Measurements from ENCODE around the gene BBS9. TPM values are rescaled to one million over a fixed set of nuclear protein-coding genes. Genes with fewer than 3 reads are reported as not detected.

BBS9 gene
- total and polyA plus RNA-seq, 11 donors = 7.4 to 29.3 (median 11.3) TPM

- Histone ChIP-seq H3K27me3 (no peaks in the 10 kb centered on the region), H3K27ac (no peak overlapping the region), H3K4me3 (no peak overlapping the region), H3K36me3 (no peaks in the 10 kb centered on the region), H3K9me3 (no peaks in the 10 kb centered on the region), H3K4me1 (peaks cover 0 to 10% (median 0%) of the 10 kb centered on the region in 12 donors)
- TF ChIP-seq POLR2A (IDR thresholded peaks at IDR 0.05) = no peak
- TF ChIP-seq, protein P1, sequence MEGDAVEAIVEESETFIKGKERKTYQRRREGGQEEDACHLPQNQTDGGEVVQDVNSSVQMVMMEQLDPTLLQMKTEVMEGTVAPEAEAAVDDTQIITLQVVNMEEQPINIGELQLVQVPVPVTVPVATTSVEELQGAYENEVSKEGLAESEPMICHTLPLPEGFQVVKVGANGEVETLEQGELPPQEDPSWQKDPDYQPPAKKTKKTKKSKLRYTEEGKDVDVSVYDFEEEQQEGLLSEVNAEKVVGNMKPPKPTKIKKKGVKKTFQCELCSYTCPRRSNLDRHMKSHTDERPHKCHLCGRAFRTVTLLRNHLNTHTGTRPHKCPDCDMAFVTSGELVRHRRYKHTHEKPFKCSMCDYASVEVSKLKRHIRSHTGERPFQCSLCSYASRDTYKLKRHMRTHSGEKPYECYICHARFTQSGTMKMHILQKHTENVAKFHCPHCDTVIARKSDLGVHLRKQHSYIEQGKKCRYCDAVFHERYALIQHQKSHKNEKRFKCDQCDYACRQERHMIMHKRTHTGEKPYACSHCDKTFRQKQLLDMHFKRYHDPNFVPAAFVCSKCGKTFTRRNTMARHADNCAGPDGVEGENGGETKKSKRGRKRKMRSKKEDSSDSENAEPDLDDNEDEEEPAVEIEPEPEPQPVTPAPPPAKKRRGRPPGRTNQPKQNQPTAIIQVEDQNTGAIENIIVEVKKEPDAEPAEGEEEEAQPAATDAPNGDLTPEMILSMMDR (IDR thresholded peaks at IDR 0.05) = no peak
- intact Hi-C loops (cut with DNase I) = no loop called here
- 71 to 78% (median 75%) methylated on average over 2 of the region's 2 CpGs for WGBS, 4 donors
- DNase-seq = no peak
- no peak for ATAC-seq
Observed at GRCh38 chr7:33237036-33237435, 107.7 kb downstream of the BBS9 start.

GRCh38 chr7:33243319-33243881, 114.0 kb downstream of the BBS9 start:
- H3K9me3 ChIP-seq = no peaks in the 10 kb centered on the region
- no peak for DNase-seq
- WGBS, 4 donors = 43 to 47% (median 44%) methylated on average over 2 of the region's 2 CpGs
- H3K4me1 ChIP-seq = peaks cover 0 to 2% (median 0%) of the 10 kb centered on the region in 12 donors
- no peaks in the 10 kb centered on the region for H3K27me3 ChIP-seq
- intact Hi-C loops (cut with DNase I) = loop anchor here (2.0 to 10.0 kb wide), 8 partner anchors 471 to 691 kb away; no protein-coding TSS in a partner anchor
- no peaks in the 10 kb centered on the region for H3K36me3 ChIP-seq
- no peak overlapping the region for H3K27ac ChIP-seq
- no peak overlapping the region for H3K4me3 ChIP-seq
- TF ChIP-seq, protein P1 (IDR thresholded peaks at IDR 0.05) = peak; percentile 31 to 78 (median 70)
- no peak for TF ChIP-seq POLR2A (IDR thresholded peaks at IDR 0.05)
- peak in 2 of 4 donors; percentile 51 to 64 for ATAC-seq

GRCh38 chr7:33248671-33249070, 119.3 kb downstream of the BBS9 start:
- intact Hi-C loops (cut with DNase I) = loop anchor here in 9 of 10 donors (10.0 kb wide), 4 partner anchors 466 to 686 kb away; no protein-coding TSS in a partner anchor
- DNase-seq (no peak), ATAC-seq (no peak)
- H3K27me3 ChIP-seq = no peaks in the 10 kb centered on the region
- no peak overlapping the region for H3K27ac ChIP-seq
- no peaks in the 10 kb centered on the region for H3K36me3 ChIP-seq
- 72 to 81% (median 77%) methylated on average over 4 of the region's 4 CpGs for WGBS, 4 donors
- peaks cover 0 to 7% (median 0%) of the 10 kb centered on the region in 12 donors for H3K9me3 ChIP-seq
- H3K4me3 ChIP-seq = no peak overlapping the region
- TF ChIP-seq POLR2A (IDR thresholded peaks at IDR 0.05) = no peak
- TF ChIP-seq, protein P1 (IDR thresholded peaks at IDR 0.05) = no peak
- peaks cover 0 to 11% (median 0%) of the 10 kb centered on the region in 12 donors for H3K4me1 ChIP-seq

DNA sequence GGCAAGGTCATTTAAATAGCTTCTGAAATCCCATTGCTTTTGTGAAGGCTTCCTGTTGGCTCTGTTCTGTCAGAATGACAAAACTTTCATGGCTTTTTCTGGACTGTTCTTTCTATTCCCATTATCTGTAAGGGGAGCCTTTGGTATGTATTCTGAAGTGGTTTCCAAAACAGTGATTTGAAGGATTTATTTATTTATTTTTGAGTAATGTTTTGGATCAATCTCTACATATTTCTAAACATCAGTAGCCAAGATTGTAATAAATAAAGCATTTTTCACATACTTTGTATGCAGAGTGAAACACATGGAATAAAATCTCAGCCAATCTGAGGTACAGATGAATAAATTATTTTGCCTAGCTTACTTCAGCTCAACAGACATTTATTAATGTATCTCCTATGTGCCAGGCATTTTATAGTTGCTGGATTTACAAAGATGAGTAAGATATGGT, 121.1 kb downstream of the BBS9 start:
- H3K27me3 ChIP-seq = no peaks in the 10 kb centered on the region
- TF ChIP-seq, protein P1 (IDR thresholded peaks at IDR 0.05) = no peak
- TF ChIP-seq POLR2A (IDR thresholded peaks at IDR 0.05) = no peak
- peaks cover 0 to 11% (median 0%) of the 10 kb centered on the region in 12 donors for H3K4me1 ChIP-seq
- ATAC-seq = no peak
- H3K9me3 ChIP-seq = peaks cover 0 to 7% (median 0%) of the 10 kb centered on the region in 12 donors
- no peaks in the 10 kb centered on the region for H3K36me3 ChIP-seq
- no peak for DNase-seq
- no peak overlapping the region for H3K4me3 ChIP-seq
- H3K27ac ChIP-seq = no peak overlapping the region
- intact Hi-C loops (cut with DNase I) = no loop called here

All from heart left ventricle (tissue), 16 donors.